ENCODE results near the gene CCNL2. TPM values are rescaled to one million over a fixed set of nuclear protein-coding genes. Genes with fewer than 3 reads are reported as not detected.

Gene CCNL2
- polyA plus RNA-seq, 4 donors: 71.9 to 224 (median 198) TPM

DNA sequence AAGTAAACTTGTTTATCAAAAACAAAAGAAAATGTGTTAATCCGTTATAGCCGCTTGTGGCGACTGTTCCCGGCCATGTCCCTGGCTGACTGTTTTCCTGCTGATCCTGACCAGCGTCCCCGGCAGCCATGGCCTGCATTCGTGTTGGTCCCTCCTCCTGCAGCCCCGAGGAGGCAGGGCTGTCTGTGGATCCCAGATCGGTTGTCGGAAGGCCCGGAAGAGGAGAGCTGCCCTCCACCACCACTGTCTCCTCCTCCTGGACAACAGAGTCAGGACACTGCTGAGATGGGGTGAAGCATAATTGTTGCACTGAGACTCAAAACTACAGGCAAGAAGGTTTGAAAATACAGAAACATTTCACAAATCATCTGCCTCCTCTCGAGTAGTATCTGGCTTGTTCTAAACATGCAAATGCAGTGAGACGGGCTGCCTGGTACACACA lies 37.1 kb downstream of the CCNL2 start:
- H3K9me3 ChIP-seq (ENCODE audit: control insufficient read depth in 2 of 2, insufficient read depth in 1 of 2, low read depth in 1 of 2, low read length in 1 of 2): peaks cover 0 to 3% of the 10 kb centered on the region in 2 donors
- FAIRE-seq: no peak
- H3K27me3 ChIP-seq (ENCODE audit: control insufficient read depth in 3 of 3, insufficient read depth in 3 of 3, low read length in 3 of 3): no peaks in the 10 kb centered on the region
- DNase-seq: peak in 1 of 2 donors; percentile 55
- H3K4me1 ChIP-seq (ENCODE audit: control insufficient read depth in 3 of 3, insufficient read depth in 2 of 3, low read depth in 1 of 3, low read length in 2 of 3): peaks cover 0 to 43% (median 0%) of the 10 kb centered on the region in 3 donors
- peaks cover 0 to 2% (median 0%) of the 10 kb centered on the region in 3 donors for H3K36me3 ChIP-seq (ENCODE audit: control insufficient read depth in 3 of 3, insufficient read depth in 2 of 3, low read depth in 1 of 3, low read length in 3 of 3)
- H3K4me3 ChIP-seq (ENCODE audit: low read depth in 1 of 3, low read length in 3 of 3): no peak overlapping the region
- H3K27ac ChIP-seq (ENCODE audit: low read depth in 1 of 3, low read length in 2 of 3): peak overlapping the region in 2 of 3 donors; percentile 49 to 67
- 26 to 36% (median 31%) methylated on average over 13 of the region's 13 CpGs for WGBS, 3 donors

DNA sequence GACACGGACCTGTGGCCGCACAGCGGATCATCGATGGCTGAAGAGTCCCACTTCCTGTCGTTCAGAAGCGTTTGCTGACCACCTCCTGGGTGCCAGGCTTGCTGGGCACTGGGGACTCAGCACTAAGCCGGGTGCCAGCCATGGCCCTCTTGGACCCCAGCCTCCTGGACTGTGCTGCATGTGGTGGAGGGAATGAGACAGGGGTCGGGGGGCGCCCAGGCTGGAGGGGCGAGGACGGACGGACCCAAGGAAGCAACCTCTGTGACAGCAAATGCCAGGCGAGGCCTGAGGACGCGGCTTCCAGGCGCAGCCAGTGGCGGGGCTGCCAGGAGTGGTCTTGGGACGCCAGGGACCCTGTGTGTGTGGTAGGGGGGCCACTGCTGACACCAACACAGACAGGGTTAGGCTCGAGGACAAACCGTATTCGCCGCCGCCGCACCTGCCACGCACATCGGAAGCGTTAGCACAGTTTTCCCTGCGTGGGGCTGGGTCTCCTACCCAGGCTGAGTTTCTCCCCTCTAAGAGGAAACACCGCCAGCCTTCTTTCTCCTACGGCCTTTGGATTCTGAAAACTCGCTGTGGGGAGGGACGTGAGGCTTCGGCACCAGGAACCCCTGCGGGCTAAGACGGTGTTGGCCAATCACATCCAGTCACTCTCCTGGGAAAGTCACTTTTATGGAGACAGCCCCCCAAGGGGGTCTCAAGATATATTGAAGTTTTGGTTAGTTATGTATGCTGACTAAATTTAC lies 37.7 kb downstream of the CCNL2 start:
- H3K27ac ChIP-seq (ENCODE audit: low read depth in 1 of 3, low read length in 2 of 3): peak overlapping the region in 2 of 3 donors; percentile 19 to 49
- H3K27me3 ChIP-seq (ENCODE audit: control insufficient read depth in 3 of 3, insufficient read depth in 3 of 3, low read length in 3 of 3): no peaks in the 10 kb centered on the region
- H3K4me1 ChIP-seq (ENCODE audit: control insufficient read depth in 3 of 3, insufficient read depth in 2 of 3, low read depth in 1 of 3, low read length in 2 of 3): peaks cover 0 to 47% (median 0%) of the 10 kb centered on the region in 3 donors
- no peak overlapping the region for H3K4me3 ChIP-seq (ENCODE audit: low read depth in 1 of 3, low read length in 3 of 3)
- 71 to 77% (median 73%) methylated on average over 30 to 35 of the region's 35 CpGs for WGBS, 3 donors
- H3K9me3 ChIP-seq (ENCODE audit: control insufficient read depth in 2 of 2, insufficient read depth in 1 of 2, low read depth in 1 of 2, low read length in 1 of 2): peaks cover 0 to 3% of the 10 kb centered on the region in 2 donors
- no peak for FAIRE-seq
- H3K36me3 ChIP-seq (ENCODE audit: control insufficient read depth in 3 of 3, insufficient read depth in 2 of 3, low read depth in 1 of 3, low read length in 3 of 3): peaks cover 0 to 6% (median 0%) of the 10 kb centered on the region in 3 donors
- no peak for DNase-seq

DNA sequence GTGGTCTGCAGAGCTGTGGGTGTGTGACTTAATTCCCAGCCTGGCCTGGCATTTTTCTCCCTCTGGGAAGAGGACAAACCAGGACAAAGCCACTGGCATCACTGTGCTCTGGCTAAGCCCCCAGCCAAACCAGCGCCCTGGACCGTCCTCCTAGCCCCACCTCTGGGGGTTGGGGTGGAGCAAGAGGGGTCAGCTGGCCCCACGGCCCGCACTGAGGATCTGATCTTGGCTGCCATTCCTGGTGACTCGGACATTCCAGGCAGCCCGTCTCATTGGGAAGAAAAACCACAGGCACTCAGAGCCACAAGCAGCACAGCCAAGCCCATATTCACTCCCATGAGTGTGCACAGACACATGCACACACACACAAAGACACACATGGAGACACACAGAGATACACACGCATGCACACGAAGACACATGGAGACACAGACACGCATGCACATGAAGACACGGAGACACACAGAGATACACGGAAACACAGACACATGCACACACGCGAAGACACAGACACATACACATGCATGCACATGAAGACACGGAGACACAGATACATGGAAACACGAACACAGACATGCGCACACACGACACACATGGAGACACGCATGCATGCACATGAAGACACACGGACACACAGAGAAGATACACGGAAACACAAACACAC lies 38.5 kb downstream of the CCNL2 start:
- Histone ChIP-seq H3K27ac (ENCODE audit: low read depth in 1 of 3, low read length in 2 of 3) (peak overlapping the region in 2 of 3 donors; percentile 19 to 97), H3K36me3 (ENCODE audit: control insufficient read depth in 3 of 3, insufficient read depth in 2 of 3, low read depth in 1 of 3, low read length in 3 of 3) (peaks cover 0 to 6% (median 0%) of the 10 kb centered on the region in 3 donors), H3K9me3 (ENCODE audit: control insufficient read depth in 2 of 2, insufficient read depth in 1 of 2, low read depth in 1 of 2, low read length in 1 of 2) (no peaks in the 10 kb centered on the region), H3K4me1 (ENCODE audit: control insufficient read depth in 3 of 3, insufficient read depth in 2 of 3, low read depth in 1 of 3, low read length in 2 of 3) (peaks cover 0 to 47% (median 0%) of the 10 kb centered on the region in 3 donors), H3K27me3 (ENCODE audit: control insufficient read depth in 3 of 3, insufficient read depth in 3 of 3, low read length in 3 of 3) (no peaks in the 10 kb centered on the region), H3K4me3 (ENCODE audit: low read depth in 1 of 3, low read length in 3 of 3) (no peak overlapping the region)
- 69 to 75% (median 74%) methylated on average over 20 of the region's 20 CpGs for WGBS, 3 donors
- DNase-seq (no peak), FAIRE-seq (no peak)

DNA sequence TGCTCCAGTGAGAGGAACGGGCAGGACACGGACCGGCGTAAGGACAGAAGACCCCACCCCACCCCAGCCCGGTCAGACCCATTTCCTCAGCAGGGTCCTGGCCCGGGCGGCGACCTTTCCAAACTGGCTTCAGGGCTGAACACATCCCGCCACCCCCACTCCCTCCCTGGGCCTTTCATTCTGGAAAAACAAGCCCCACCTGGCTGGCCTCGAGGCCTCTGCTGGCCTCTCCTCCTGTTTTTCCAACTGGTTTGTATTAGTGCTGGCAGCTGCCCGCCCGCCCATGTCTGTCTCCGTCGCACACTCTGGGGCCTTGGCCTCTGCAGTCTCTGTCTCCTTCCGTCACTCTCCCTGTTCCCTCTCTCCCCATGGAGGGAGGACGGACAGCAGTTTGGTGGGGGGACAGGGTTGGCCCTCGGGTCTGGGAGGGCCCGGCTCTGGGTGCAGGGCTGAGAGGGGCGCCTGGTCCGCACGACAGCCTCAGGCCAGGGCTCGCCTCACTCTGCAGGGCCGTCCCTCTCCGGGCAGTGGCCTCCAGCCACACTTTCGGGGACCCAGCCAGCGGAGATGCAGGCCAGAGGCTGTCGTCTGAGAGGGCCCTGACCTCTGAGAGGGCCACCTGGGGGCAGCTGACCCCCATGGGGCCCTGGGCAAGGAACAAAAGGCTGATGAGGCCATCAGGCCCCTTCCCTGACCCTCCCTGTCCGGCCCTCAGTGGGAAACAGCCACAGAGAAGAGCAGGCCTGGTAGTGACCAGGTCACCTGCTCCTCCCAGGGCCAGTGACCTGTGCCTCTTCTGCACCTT lies 39.3 kb downstream of the CCNL2 start:
- Histone ChIP-seq H3K4me3 (ENCODE audit: low read depth in 1 of 3, low read length in 3 of 3) (no peak overlapping the region), H3K27me3 (ENCODE audit: control insufficient read depth in 3 of 3, insufficient read depth in 3 of 3, low read length in 3 of 3) (peaks cover 0 to 3% (median under 1%) of the 10 kb centered on the region in 3 donors), H3K36me3 (ENCODE audit: control insufficient read depth in 3 of 3, insufficient read depth in 2 of 3, low read depth in 1 of 3, low read length in 3 of 3) (peaks cover 0 to 6% (median 0%) of the 10 kb centered on the region in 3 donors), H3K9me3 (ENCODE audit: control insufficient read depth in 2 of 2, insufficient read depth in 1 of 2, low read depth in 1 of 2, low read length in 1 of 2) (no peaks in the 10 kb centered on the region), H3K27ac (ENCODE audit: low read depth in 1 of 3, low read length in 2 of 3) (peak overlapping the region in 2 of 3 donors; percentile 89 to 97), H3K4me1 (ENCODE audit: control insufficient read depth in 3 of 3, insufficient read depth in 2 of 3, low read depth in 1 of 3, low read length in 2 of 3) (peaks cover 0 to 47% (median 0%) of the 10 kb centered on the region in 3 donors)
- FAIRE-seq: no peak
- WGBS, 3 donors: 68 to 72% (median 70%) methylated on average over 27 to 28 of the region's 28 CpGs
- DNase-seq: no peak

DNA sequence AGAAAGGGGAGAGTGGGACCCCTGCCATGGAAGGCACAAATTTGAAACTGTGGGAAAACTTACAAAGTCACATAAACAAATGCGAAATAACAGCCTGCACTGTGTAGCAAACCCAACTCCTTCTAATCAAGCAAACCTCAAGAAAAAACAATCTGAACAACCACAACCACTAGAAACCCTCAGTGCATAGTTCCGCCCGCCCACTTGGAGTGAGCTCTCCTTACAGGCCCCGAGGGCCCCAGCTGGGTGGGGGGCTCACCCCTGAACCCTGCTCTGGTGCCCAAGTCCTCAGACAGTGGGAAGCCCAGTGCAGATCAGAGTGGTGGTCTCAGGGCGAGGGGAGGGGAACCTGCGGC lies 39.8 kb downstream of the CCNL2 start:
- peak overlapping the region in 2 of 3 donors; percentile 89 to 97 for H3K27ac ChIP-seq (ENCODE audit: low read depth in 1 of 3, low read length in 2 of 3)
- 56 to 64% (median 60%) methylated on average over 6 of the region's 6 CpGs for WGBS, 3 donors
- no peak for DNase-seq

DNA sequence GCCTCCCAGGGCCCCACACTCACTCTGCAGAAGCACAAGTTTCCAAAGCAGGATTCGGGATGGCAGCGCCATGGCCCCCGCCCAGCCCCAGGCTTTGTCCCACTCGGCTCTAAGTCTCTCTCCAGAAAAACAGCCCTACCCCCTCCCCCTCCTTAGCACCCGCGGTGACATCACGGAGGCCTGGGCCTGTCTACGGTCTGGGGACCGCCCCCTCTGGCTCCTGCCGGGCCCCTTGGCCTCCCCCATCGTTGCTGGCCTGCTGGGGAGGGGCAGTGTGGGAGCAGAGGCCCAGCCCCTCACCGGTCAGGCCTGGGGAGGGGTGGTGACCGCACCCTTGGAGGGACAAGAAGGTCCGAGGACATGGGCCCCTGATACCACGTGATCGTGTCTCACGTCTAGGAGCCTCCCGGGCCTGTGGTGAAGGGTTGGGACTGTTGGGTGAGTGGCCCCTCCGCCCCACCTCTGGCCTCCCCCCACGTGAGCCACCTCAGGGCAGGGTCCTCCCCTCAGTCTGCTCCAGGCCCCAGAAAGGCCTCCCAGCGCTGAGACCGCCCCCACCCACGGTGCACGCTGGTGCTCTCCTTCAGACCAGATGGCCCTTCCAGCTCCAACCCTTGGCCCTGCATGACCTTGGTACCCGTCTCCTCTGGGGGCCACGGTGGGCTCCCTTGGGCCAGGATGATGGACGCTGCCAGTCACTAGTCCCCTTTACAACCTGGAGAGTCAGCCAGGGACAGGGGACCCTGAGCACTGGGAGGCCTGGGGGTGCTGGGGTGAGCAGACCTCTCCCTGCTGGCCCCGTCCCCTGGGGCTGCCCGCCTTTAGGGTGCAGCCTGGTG lies 40.5 kb downstream of the CCNL2 start, which contains the start of gene MXRA8:
TSS of gene MXRA8 (minus strand) at position 123 of the 839 bp plus-strand sequence. CDS start at position 72, 51 bp downstream.
- Histone ChIP-seq H3K27me3 (ENCODE audit: control insufficient read depth in 3 of 3, insufficient read depth in 3 of 3, low read length in 3 of 3) (peaks cover 0 to 10% (median 5%) of the 10 kb centered on the region in 3 donors), H3K4me3 (ENCODE audit: low read depth in 1 of 3, low read length in 3 of 3) (peak within 1 kb of the TSS in 2 of 3 donors; percentile 20 to 84), H3K27ac (ENCODE audit: low read depth in 1 of 3, low read length in 2 of 3) (peak within 1 kb of the TSS; percentile 47 to 97 (median 89)), H3K9me3 (ENCODE audit: control insufficient read depth in 2 of 2, insufficient read depth in 1 of 2, low read depth in 1 of 2, low read length in 1 of 2) (no peaks in the 10 kb centered on the region), H3K36me3 (ENCODE audit: control insufficient read depth in 3 of 3, insufficient read depth in 2 of 3, low read depth in 1 of 3, low read length in 3 of 3) (peaks cover 0 to 17% (median 0%) of the 10 kb centered on the region in 3 donors), H3K4me1 (ENCODE audit: control insufficient read depth in 3 of 3, insufficient read depth in 2 of 3, low read depth in 1 of 3, low read length in 2 of 3) (peaks cover 0 to 53% (median 0%) of the 10 kb centered on the region in 3 donors)
- DNase-seq: peak in 1 of 2 donors; percentile 95
- FAIRE-seq: no peak
- WGBS, 3 donors: 11 to 23% (median 20%) methylated on average over 26 to 29 of the region's 29 CpGs

More for the DNA sequence above, 39.8 kb downstream of the CCNL2 start:
- Histone ChIP-seq H3K9me3 (ENCODE audit: control insufficient read depth in 2 of 2, insufficient read depth in 1 of 2, low read depth in 1 of 2, low read length in 1 of 2) (no peaks in the 10 kb centered on the region), H3K4me1 (ENCODE audit: control insufficient read depth in 3 of 3, insufficient read depth in 2 of 3, low read depth in 1 of 3, low read length in 2 of 3) (peaks cover 0 to 47% (median 0%) of the 10 kb centered on the region in 3 donors), H3K4me3 (ENCODE audit: low read depth in 1 of 3, low read length in 3 of 3) (peak overlapping the region in 1 of 3 donors; percentile 84), H3K27me3 (ENCODE audit: control insufficient read depth in 3 of 3, insufficient read depth in 3 of 3, low read length in 3 of 3) (peaks cover 0 to 8% (median 4%) of the 10 kb centered on the region in 3 donors), H3K36me3 (ENCODE audit: control insufficient read depth in 3 of 3, insufficient read depth in 2 of 3, low read depth in 1 of 3, low read length in 3 of 3) (peaks cover 0 to 11% (median 0%) of the 10 kb centered on the region in 3 donors)
- FAIRE-seq: no peak

DNA sequence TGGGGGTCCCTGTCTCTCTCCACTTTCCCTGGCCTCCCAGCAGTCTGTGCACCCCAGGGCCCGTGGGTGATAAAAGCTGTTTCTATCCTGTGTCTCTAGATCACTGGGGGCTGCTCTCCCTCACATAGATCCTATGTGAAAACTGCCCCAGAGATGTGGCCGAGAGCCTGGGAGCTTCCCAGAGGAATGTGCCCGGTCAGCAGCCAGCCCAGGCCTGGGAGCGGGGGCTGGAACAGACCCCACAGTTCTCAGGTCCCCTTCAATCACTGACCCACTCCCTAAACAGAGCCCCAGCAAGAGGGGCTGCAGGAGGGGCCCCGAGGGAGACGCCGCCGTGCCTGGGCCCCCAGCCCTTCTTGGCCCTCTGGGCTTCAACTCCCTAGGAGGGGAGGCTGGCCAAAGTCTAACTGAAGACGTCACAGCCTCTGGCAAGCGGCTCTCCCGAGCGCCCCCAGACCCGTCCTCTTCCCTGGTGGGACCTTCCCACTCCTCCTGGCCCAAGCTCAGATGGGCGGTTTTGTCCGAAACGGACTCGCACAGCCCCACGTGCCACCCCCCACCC lies 41.2 kb downstream of the CCNL2 start:
- DNase-seq: peak in 1 of 2 donors; percentile 80
- 15 to 26% (median 18%) methylated on average over 14 to 18 of the region's 18 CpGs for WGBS, 3 donors

More for the DNA sequence above, 41.2 kb downstream of the CCNL2 start:
- peak overlapping the region in 2 of 3 donors; percentile 20 to 84 for H3K4me3 ChIP-seq (ENCODE audit: low read depth in 1 of 3, low read length in 3 of 3)
- no peak for FAIRE-seq
- no peaks in the 10 kb centered on the region for H3K9me3 ChIP-seq (ENCODE audit: control insufficient read depth in 2 of 2, insufficient read depth in 1 of 2, low read depth in 1 of 2, low read length in 1 of 2)
- H3K36me3 ChIP-seq (ENCODE audit: control insufficient read depth in 3 of 3, insufficient read depth in 2 of 3, low read depth in 1 of 3, low read length in 3 of 3): peaks cover 0 to 24% (median 0%) of the 10 kb centered on the region in 3 donors
- peak overlapping the region; percentile 47 to 97 (median 89) for H3K27ac ChIP-seq (ENCODE audit: low read depth in 1 of 3, low read length in 2 of 3)
- H3K4me1 ChIP-seq (ENCODE audit: control insufficient read depth in 3 of 3, insufficient read depth in 2 of 3, low read depth in 1 of 3, low read length in 2 of 3): peaks cover 0 to 60% (median 0%) of the 10 kb centered on the region in 3 donors
- peaks cover 0 to 10% (median 5%) of the 10 kb centered on the region in 3 donors for H3K27me3 ChIP-seq (ENCODE audit: control insufficient read depth in 3 of 3, insufficient read depth in 3 of 3, low read length in 3 of 3)
